ENCODE results near the gene TAS2R40.

Gene TAS2R40

DNA sequence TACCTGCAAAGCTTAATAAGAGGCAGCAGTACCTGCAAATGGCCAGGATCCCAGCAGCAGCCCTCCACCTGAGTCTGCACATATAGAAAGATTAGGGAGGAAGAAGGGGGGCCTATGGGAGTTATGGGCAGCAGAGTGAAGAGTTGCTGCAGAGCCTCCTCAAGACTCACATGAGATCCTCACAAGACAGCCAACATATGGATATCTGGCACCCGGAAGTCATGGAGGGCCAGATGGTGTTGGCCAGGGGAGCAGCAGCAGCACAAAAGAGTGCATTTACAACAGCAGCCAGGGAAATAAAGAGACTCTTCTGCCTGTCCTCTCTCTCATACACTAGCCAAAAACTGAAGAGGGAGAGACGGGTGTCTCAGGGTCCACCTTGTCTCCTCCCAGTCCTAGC, 4.0 kb upstream of the TAS2R40 start:
- no peak for ATAC-seq
- TF ChIP-seq ZFP30 (CRISPR knock-in tag; IDR thresholded peaks at IDR 0.05) (no peak), ZNF565 (CRISPR knock-in tag; conservative IDR thresholded peaks at IDR 0.05; ENCODE audit: low read depth) (no peak), ZFP3 (CRISPR knock-in tag; IDR thresholded peaks at IDR 0.05) (no peak), BACH2 (CRISPR knock-in tag; IDR thresholded peaks at IDR 0.05; ENCODE audit: borderline replicate concordance) (no peak), ESRRG (CRISPR knock-in tag; IDR thresholded peaks at IDR 0.05) (no peak), TOX (CRISPR knock-in tag; IDR thresholded peaks at IDR 0.05; ENCODE audit: borderline replicate concordance) (no peak), CREB5 (CRISPR knock-in tag; IDR thresholded peaks at IDR 0.05; ENCODE audit: low read depth) (no peak), GLIS3 (CRISPR knock-in tag; IDR thresholded peaks at IDR 0.05) (no peak), CSDC2 (CRISPR knock-in tag; IDR thresholded peaks at IDR 0.05) (no peak), RARB (CRISPR knock-in tag; IDR thresholded peaks at IDR 0.05) (no peak), PPARA (CRISPR knock-in tag; IDR thresholded peaks at IDR 0.05; ENCODE audit: borderline replicate concordance) (no peak), SNAI2 (CRISPR knock-in tag; IDR thresholded peaks at IDR 0.05) (no peak), ZNF8 (CRISPR knock-in tag; IDR thresholded peaks at IDR 0.05) (no peak)
- TF ChIP-seq, protein P1, sequence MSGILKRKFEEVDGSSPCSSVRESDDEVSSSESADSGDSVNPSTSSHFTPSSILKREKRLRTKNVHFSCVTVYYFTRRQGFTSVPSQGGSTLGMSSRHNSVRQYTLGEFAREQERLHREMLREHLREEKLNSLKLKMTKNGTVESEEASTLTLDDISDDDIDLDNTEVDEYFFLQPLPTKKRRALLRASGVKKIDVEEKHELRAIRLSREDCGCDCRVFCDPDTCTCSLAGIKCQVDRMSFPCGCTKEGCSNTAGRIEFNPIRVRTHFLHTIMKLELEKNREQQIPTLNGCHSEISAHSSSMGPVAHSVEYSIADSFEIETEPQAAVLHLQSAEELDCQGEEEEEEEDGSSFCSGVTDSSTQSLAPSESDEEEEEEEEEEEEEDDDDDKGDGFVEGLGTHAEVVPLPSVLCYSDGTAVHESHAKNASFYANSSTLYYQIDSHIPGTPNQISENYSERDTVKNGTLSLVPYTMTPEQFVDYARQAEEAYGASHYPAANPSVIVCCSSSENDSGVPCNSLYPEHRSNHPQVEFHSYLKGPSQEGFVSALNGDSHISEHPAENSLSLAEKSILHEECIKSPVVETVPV (CRISPR knock-in tag; IDR thresholded peaks at IDR 0.05), result no peak
- TF ChIP-seq, protein P2, sequence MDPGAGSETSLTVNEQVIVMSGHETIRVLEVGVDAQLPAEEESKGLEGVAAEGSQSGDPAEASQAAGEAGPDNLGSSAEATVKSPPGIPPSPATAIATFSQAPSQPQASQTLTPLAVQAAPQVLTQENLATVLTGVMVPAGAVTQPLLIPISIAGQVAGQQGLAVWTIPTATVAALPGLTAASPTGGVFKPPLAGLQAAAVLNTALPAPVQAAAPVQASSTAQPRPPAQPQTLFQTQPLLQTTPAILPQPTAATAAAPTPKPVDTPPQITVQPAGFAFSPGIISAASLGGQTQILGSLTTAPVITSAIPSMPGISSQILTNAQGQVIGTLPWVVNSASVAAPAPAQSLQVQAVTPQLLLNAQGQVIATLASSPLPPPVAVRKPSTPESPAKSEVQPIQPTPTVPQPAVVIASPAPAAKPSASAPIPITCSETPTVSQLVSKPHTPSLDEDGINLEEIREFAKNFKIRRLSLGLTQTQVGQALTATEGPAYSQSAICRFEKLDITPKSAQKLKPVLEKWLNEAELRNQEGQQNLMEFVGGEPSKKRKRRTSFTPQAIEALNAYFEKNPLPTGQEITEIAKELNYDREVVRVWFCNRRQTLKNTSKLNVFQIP (CRISPR knock-in tag; IDR thresholded peaks at IDR 0.05; ENCODE audit: borderline replicate concordance, low read depth), result no peak

- no peak for TF ChIP-seq ESRRG (CRISPR knock-in tag; IDR thresholded peaks at IDR 0.05)
- no peak for TF ChIP-seq ZFP30 (CRISPR knock-in tag; IDR thresholded peaks at IDR 0.05)
- TF ChIP-seq ZNF70 (CRISPR knock-in tag; IDR thresholded peaks at IDR 0.05), result no peak
- TF ChIP-seq TSHZ2 (CRISPR knock-in tag; IDR thresholded peaks at IDR 0.05), result no peak
- no peak for TF ChIP-seq BACH2 (CRISPR knock-in tag; IDR thresholded peaks at IDR 0.05; ENCODE audit: borderline replicate concordance)
- no peak for TF ChIP-seq ZNF565 (CRISPR knock-in tag; conservative IDR thresholded peaks at IDR 0.05; ENCODE audit: low read depth)
- TF ChIP-seq GLIS3 (CRISPR knock-in tag; IDR thresholded peaks at IDR 0.05), result no peak
- TF ChIP-seq SNAI2 (CRISPR knock-in tag; IDR thresholded peaks at IDR 0.05), result no peak
- TF ChIP-seq PPARA (CRISPR knock-in tag; IDR thresholded peaks at IDR 0.05; ENCODE audit: borderline replicate concordance), result no peak
- no peak for TF ChIP-seq ZFP3 (CRISPR knock-in tag; IDR thresholded peaks at IDR 0.05)
- TF ChIP-seq ARNTL (CRISPR knock-in tag; IDR thresholded peaks at IDR 0.05; ENCODE audit: borderline replicate concordance, low read depth), result no peak
- TF ChIP-seq, protein P2 (CRISPR knock-in tag; IDR thresholded peaks at IDR 0.05; ENCODE audit: borderline replicate concordance, low read depth), result no peak
- no peak for TF ChIP-seq OSR1 (CRISPR knock-in tag; IDR thresholded peaks at IDR 0.05)
- no peak for TF ChIP-seq ISL1 (CRISPR knock-in tag; IDR thresholded peaks at IDR 0.05)
- ATAC-seq, result no peak
Observed at GRCh38 chr7:143221286-143221685, 551 bp upstream of the TAS2R40 start.

GRCh38 chr7:143222782-143223181, 945 bp downstream of the TAS2R40 start:
- no peak for ATAC-seq
- TF ChIP-seq ZNF565 (CRISPR knock-in tag; conservative IDR thresholded peaks at IDR 0.05; ENCODE audit: low read depth), result no peak
